Measurements from ENCODE around the gene COG7.

The COG7 gene

DNA sequence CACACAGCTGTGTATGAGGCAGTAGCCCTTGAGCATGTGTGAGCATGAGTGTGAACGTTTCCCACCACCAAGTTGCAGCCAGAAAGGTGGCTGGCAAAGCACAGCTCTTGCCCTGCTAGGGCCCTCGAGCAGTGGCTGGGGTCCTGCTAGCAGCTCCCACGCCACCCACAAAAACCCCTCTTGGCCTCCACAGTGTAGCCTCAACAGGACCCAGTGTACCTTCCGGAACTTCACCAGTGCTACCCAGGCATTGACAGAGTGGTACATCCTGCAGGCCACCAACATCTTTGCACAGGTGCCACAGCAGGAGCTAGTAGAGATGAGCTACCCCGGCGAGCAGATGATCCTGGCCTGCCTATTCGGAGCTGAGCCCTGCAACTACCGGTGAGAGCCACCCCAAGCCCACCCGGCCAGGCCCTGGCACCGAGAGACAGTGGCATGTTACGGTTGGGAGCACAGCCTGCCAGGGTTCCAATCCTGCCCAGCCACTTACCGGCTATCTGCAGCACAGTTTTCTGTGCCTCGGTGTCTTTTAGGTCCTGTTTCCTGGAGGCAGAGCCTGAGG is 97.8 kb downstream of the COG7 start:
- no peak for DNase-seq

DNA sequence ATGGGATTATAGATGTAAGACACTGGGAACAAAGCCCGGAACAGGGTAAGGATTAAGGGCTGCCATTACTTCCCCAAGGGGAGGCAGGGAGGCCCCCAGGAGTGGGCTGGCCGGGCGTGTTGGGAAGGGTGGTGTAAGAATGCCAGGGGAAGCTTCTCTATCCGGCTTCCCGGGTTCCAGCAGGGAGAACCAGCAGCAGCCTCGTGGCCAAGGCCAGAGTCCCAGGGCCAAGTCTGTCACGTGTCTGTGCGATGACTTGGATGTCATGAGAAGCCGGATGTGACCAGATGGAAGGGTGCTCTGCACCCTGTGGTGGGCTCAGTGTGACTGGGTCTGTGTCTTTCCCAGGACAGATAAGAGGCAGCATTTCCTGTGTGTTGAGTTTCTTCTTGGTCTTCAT is 98.7 kb downstream of the COG7 start:
- no peak for DNase-seq

DNA sequence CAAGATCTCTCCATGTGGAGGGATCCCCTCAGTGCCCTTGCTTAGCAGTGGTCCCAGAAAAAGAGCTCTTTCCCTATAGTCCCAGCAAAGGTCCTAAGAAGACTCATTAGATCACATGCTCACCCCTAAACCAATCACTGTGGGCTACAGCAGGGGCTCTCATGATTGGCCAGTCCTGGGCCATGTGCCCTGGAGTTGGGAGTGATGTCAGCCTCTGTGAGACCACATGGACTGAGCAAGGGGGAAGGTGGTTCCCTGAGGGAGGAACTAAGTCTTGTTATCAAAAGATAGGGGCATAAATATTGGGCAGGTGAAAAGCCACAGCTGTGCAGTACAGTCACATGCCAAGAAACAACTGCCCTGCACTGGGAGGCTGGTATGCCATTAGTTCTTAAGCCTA is 99.5 kb downstream of the COG7 start:
- no peak for DNase-seq

DNA sequence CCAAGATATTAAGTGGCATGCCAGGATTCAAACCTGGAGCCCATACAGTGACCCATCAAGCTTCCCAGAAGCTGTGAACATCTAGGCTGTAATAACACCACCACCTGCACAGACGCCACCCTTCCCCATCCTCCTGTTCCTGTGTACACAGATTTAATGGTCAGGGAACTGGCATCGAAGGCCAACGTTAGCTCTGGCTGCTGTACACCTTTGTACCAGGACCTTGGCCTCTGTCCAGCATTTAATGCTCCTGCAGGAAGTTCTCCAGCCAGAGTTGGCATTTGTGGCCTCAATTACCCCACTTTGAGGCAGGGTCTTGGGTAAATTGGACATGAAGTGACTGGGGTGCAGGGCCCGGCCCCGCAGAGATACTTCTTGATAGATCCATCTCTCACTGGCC is 101.6 kb downstream of the COG7 start:
- DNase-seq, result no peak

DNA sequence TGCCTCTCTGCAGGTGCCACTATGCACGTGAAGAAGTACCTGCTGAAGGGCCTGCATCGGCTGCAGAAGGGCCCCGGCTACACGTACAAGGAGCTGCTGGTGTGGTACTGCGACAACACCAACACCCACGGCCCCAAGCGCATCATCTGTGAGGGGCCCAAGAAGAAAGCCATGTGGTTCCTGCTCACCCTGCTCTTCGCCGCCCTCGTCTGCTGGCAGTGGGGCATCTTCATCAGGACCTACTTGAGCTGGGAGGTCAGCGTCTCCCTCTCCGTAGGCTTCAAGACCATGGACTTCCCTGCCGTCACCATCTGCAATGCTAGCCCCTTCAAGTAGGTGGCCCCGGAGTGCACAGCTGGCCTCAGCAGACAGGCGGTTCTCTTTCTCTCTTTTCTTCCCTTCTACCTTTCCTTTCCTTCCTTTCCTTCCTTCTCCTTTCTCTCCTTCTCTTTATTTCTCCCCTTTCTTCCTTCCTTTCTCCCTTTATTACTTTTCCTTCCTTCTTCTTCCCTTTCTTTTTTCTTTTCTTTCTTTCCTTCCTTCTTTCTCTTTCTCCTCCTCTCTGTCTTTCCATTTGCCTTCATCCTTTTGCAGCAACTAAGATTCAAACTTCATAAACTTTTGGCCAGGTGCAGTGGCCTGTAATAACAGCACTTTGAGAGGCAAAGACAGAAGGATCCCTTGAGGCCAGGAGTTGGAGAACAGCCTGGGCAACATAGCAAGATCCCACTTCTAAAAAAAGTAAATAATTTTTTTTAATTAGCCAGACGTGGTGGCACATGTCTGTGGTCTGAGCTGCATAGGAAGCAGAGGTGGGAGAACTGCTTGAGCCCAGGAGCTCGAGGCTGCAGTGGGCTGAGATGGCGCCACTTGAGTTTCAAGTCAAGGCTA is 104.2 kb downstream of the COG7 start:
- DNase-seq, result no peak

DNA sequence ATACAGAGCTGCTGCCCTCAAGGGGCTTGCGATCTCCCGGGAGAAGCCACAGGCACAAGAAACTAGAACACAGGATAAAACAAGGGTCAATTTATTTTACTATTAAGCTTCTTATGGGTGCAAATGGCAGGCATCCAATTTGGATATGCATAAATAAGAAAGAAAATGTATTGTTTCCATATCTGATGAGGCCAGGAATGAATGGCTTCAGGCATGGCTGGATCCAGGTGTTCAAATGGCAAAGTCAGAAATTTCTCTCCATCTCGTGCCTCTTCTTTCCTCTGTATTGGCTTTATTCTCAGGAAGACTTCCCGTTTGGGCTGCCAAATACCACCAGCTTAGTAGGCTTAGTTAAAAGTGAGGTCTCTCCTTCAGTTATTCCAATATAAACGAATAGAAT is 107.8 kb downstream of the COG7 start:
- no peak for DNase-seq

DNA sequence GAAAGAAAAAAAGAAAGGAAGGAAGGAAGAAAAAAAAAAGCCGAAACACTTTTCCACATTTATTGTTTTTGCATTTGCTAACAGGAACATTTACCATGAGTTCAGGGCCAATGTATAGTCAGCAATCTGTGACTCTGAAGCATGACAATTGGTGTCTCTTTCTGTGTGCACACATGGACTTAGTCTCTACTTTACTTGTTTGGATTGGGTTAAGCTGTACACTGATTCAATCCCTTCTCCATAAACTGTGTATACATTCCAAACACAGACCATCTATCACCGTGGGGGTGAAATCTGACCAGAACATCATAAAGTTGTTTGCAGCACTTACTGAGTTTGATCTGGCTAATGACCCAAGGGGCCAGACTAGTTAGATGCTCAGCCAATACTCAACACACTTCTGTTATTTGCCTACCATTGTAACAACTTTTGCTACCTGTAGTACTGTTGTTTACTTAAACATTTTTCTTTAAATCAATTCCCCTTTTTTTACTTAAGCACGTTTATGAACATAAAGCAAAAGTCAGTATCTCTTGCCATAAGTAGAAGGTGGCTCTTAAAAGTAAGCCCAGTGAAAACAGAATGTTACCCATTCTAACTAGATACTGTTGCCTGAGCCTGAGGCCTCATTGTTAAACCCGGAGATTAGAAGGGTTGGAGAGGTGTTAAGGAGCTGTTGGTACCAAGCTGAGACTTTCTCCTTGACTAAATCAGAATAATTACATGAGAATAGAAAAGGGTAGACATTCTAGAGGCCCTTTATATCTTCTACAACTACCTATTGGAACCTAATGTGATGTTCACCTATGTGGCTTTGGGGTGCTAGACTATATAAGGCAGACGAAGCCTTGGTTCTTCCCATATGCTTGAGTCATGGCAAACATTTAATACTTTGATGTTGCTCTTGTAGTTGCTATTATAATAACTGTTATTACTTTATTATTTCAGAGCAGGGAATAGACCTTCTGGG is 109.1 kb downstream of the COG7 start:
- no peak for DNase-seq

DNA sequence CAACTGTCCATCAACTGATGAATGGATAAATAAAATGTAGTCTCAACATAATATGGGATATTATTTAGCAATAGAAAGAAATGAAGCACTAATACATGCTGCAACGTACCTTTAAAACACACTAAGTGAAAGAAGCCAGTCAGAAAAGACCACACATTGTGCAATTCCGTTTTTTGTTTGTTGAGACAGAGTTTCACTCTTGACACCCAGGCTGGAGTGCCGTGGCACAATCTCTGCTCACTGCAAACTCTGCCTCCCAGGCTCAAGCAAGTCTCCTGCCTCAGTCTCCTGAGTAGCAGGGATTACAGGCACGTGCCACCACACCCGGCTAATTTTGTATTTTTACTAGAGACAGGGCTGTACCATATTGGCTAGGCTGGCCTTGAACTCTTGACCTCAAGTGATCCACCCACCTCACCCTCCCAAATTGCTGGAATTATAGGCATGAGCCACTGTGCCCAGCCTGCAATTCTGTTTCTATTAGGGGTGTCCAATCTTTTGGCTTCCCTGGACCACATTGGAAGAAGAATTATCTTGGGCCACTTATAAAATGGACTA is 110.8 kb downstream of the COG7 start:
- no peak for DNase-seq

DNA sequence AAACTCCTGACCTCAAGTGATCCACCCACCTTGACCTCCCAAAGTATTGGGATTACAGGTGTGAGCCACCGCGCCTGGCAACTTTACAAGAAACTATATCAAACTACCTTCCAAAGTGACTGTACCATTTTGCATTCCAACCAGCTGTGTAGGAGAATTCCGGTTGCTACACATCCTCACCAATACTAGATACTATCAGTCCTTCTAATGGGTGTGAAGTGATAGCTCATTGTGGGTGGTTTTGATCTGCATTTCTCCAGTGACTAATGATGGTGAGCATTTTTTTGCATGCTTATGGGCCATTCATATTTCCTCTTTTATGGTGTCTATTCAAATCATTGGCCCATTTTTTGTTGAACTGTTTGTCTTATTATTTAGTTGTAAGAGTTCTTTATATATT is 113.2 kb downstream of the COG7 start:
- DNase-seq, result no peak
